Endothelial cell (in vitro differentiated cells): ENCODE results near the gene SPIRE2. TPM values are rescaled to one million over a fixed set of nuclear protein-coding genes. Genes with fewer than 3 reads are reported as not detected.
A peak's percentile ranks its signal among the peaks of the same experiment; 100 is the strongest.

Experiments used
- DNase-seq: peaks from one replicate; pipeline ENCODE4 v3.0.0; 2021; ENCODE audit warnings: low spot score
- H3K27ac Mint-ChIP-seq: one replicate; pipeline ENCODE4 v1.8.0; 2021; ENCODE audit warnings: mixed read lengths, inconsistent platforms; ENCODE audit not compliant: unreplicated experiment
- H3K27me3 Mint-ChIP-seq: one replicate; pipeline ENCODE4 v1.8.0; 2021; ENCODE audit warnings: mild to moderate bottlenecking, moderate library complexity, mixed read lengths, inconsistent platforms; ENCODE audit not compliant: unreplicated experiment
- H3K36me3 Mint-ChIP-seq: one replicate; pipeline ENCODE4 v1.8.0; 2021; ENCODE audit warnings: mild to moderate bottlenecking, low read depth, mixed read lengths, inconsistent platforms; ENCODE audit not compliant: unreplicated experiment
- H3K4me1 Mint-ChIP-seq: one replicate; pipeline ENCODE4 v1.8.0; 2021; ENCODE audit warnings: mild to moderate bottlenecking, mixed read lengths, inconsistent platforms; ENCODE audit not compliant: unreplicated experiment
- H3K4me3 Mint-ChIP-seq: one replicate; pipeline ENCODE4 v1.8.0; 2021; ENCODE audit warnings: mild to moderate bottlenecking, mixed read lengths, inconsistent platforms; ENCODE audit not compliant: unreplicated experiment
- H3K9me3 Mint-ChIP-seq: one replicate; pipeline ENCODE4 v1.8.0; 2021; ENCODE audit warnings: mixed read lengths, inconsistent platforms; ENCODE audit not compliant: unreplicated experiment
- CTCF ChIP-seq: fragments of 200-600 bp; sonication (generic); IDR thresholded peaks from one replicate; pipeline ENCODE4 v1.5.0; 2021; ENCODE audit warnings: antibody characterized with exemption; ENCODE audit not compliant: unreplicated experiment
- total RNA-seq: library from RNA; stranded (reverse); fragmentation: NEBNext Ultra II Directional; extraction: Animal tissue kit (Norgen Biotek cat#: 25700); gene quantifications from one replicate; pipeline ENCODE4 v1.2.1, GENCODE V29; 2021; ENCODE audit not compliant: unreplicated experiment

SPIRE2 gene
- total RNA-seq, 1 donor from 2014 or later, result 7.9 TPM

GRCh38 chr16:89892635-89893034 lies 64.4 kb downstream of the SPIRE2 start:
- DNase-seq, result no peak
- H3K27ac Mint-ChIP-seq, result no peak overlapping the region
- no peaks in the 10 kb centered on the region for H3K4me1 Mint-ChIP-seq
- H3K27me3 Mint-ChIP-seq, result peaks cover 10% of the 10 kb centered on the region
- H3K9me3 Mint-ChIP-seq, result no peaks in the 10 kb centered on the region
- no peak for TF ChIP-seq CTCF
- peaks cover 20% of the 10 kb centered on the region for H3K36me3 Mint-ChIP-seq
- H3K4me3 Mint-ChIP-seq, result no peak overlapping the region

DNA sequence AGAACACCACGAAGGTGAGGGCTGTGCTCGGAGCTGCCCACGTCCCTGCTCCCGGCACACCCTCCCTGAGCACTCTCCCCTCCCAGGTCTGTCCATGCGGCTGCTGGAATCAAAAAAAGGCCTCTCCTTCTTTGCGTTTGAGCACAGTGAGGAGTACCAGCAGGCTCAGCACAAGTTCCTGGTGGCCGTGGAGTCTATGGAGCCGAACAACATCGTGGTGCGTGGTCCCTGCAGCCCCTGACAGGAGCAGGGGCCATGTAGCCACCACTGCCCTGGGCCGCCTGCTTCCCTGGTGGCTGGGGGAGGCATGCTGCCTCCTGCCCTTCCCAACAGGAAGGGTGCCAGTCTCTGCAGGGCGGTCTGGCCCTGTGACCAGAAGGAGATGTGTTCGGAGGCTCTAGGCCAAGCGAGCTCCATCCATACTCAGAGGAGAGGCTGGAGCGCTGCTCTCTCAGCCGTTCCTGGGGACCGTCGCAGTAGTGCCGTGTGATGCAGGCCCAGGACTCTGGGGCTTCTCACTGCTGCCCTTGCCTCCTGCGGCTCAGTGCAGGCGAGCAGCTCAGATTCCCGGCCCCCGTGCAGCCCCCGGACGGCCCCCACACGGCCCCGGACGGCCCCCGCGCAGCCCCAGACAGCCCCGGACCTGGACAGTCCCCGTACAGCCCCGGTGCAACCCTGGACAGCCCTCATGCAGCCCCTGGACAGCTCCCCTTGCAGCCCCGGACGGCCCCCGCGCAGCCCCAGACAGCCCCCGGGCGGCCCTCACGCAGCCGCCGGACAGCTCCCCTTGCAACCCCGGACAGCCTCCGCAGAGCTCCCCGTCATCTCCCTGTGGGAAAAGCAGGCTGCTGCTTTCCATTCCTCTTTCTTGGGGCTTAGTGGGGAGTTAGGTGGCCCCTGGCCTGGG lies 65.6 kb downstream of the SPIRE2 start:
- peaks cover 13% of the 10 kb centered on the region for H3K27me3 Mint-ChIP-seq
- DNase-seq, result no peak
- H3K9me3 Mint-ChIP-seq, result no peaks in the 10 kb centered on the region
- no peaks in the 10 kb centered on the region for H3K4me1 Mint-ChIP-seq
- no peak overlapping the region for H3K4me3 Mint-ChIP-seq
- no peak overlapping the region for H3K27ac Mint-ChIP-seq
- H3K36me3 Mint-ChIP-seq, result peaks cover 25% of the 10 kb centered on the region
- TF ChIP-seq CTCF, result no peak

GRCh38 chr16:89895482-89896250 lies 67.4 kb downstream of the SPIRE2 start:
- H3K9me3 Mint-ChIP-seq, result no peaks in the 10 kb centered on the region
- no peak for TF ChIP-seq CTCF
- DNase-seq, result no peak
- no peaks in the 10 kb centered on the region for H3K4me1 Mint-ChIP-seq
- H3K4me3 Mint-ChIP-seq, result no peak overlapping the region
- H3K27me3 Mint-ChIP-seq, result peaks cover 14% of the 10 kb centered on the region
- peaks cover 42% of the 10 kb centered on the region for H3K36me3 Mint-ChIP-seq
- H3K27ac Mint-ChIP-seq, result no peak overlapping the region

DNA sequence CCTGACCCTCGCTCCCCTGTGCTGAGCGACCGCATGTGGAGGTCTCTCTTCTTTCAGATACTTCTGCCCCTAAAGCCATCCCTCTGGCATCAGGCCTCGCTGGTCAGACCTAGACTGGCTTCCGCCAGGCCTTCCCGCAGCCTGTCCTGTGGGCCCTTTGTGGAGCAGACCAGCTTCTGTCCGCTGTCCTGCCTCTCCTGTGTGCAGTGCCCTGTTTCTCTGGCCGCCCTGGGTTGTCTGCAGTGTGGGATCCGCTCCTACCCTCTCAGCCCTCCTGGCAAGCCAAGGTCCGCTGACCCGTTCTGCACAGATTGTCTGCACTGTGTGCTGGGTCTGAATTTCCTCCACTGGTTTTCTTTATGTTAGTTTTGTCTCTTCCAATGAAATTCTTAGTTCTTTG lies 68.9 kb downstream of the SPIRE2 start:
- Mint-ChIP-seq H3K9me3 (no peaks in the 10 kb centered on the region), H3K27ac (no peak overlapping the region), H3K36me3 (peaks cover 45% of the 10 kb centered on the region), H3K27me3 (peaks cover 10% of the 10 kb centered on the region), H3K4me3 (peak overlapping the region; percentile 78), H3K4me1 (no peaks in the 10 kb centered on the region)
- no peak for TF ChIP-seq CTCF
- DNase-seq, result no peak
